Parathyroid adenoma (tissue), 2 donors: ENCODE results near the gene MYO1A.
"Not testable (repeated sequence)": the region's sequence is repeated elsewhere in the genome, so short reads cannot be mapped to it uniquely, and the experiment has no call there.

Experiments
- H2AFZ ChIP-seq: fragments of 300-600 bp; sonication (generic); one replicate; pipeline ENCODE4 v1.7.0; 2017; ENCODE audit warnings: antibody characterized with exemption, mild to moderate bottlenecking
- H3K27ac ChIP-seq: fragments of 300-600 bp; sonication (generic); one replicate; pipeline ENCODE4 v1.7.0; 2017
- H3K27me3 ChIP-seq: fragments of 300-600 bp; sonication (generic); one replicate; pipeline ENCODE4 v1.7.0; 2017; ENCODE audit warnings: low read length; ENCODE audit not compliant: control insufficient read depth, insufficient read depth
- H3K36me3 ChIP-seq: fragments of 300-600 bp; sonication (generic); one replicate; pipeline ENCODE4 v1.7.0; 2017; ENCODE audit warnings: low read length; ENCODE audit not compliant: control insufficient read depth, insufficient read depth
- H3K4me1 ChIP-seq: fragments of 300-600 bp; sonication (generic); one replicate; pipeline ENCODE4 v1.7.0; 2017; ENCODE audit warnings: control low read depth
- H3K4me2 ChIP-seq: fragments of 300-600 bp; sonication (generic); one replicate; pipeline ENCODE4 v1.7.0; 2017; ENCODE audit warnings: low read length
- H3K4me3 ChIP-seq: fragments of 300-600 bp; sonication (generic); one replicate; pipeline ENCODE4 v1.7.0; 2017; ENCODE audit warnings: low read depth, low read length
- H3K79me2 ChIP-seq: fragments of 300-600 bp; sonication (generic); one replicate; pipeline ENCODE4 v1.7.0; 2017; ENCODE audit warnings: control low read depth
- H3K9ac ChIP-seq: fragments of 300-600 bp; sonication (generic); one replicate; pipeline ENCODE4 v1.7.0; 2017; ENCODE audit warnings: mild to moderate bottlenecking
- H3K9me3 ChIP-seq: fragments of 300-600 bp; sonication (generic); one replicate; pipeline ENCODE4 v1.7.0; 2017; ENCODE audit warnings: low read length; ENCODE audit not compliant: control insufficient read depth
- TF ChIP-seq, protein P1 (sequence below): fragments of 300-600 bp; sonication (generic); IDR thresholded peaks from one replicate; pipeline ENCODE4 v1.7.0; 2017; ENCODE audit warnings: antibody characterized with exemption, mild to moderate bottlenecking
- donor health status: primary hyperparathyroidism.

Gene MYO1A

DNA sequence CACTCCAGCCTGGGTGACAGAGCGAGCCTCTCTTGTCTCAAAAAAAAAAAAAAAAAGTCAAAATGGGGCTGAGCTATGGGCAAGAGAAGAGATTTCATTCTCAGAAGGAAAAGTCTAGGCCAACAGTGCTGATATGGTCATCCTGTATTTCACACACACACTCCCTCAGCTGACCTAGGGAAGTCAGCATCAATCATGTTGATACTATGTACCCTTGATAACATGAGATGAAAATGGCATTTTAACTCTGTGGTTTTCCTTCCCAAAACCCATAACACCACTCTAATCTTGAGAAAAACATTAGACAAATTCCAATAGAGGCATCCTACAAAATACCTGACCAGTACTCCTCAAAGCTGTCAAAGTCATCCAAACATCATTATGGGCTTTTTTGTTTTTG, 30.9 kb upstream of the MYO1A start:
- TF ChIP-seq, protein P1, sequence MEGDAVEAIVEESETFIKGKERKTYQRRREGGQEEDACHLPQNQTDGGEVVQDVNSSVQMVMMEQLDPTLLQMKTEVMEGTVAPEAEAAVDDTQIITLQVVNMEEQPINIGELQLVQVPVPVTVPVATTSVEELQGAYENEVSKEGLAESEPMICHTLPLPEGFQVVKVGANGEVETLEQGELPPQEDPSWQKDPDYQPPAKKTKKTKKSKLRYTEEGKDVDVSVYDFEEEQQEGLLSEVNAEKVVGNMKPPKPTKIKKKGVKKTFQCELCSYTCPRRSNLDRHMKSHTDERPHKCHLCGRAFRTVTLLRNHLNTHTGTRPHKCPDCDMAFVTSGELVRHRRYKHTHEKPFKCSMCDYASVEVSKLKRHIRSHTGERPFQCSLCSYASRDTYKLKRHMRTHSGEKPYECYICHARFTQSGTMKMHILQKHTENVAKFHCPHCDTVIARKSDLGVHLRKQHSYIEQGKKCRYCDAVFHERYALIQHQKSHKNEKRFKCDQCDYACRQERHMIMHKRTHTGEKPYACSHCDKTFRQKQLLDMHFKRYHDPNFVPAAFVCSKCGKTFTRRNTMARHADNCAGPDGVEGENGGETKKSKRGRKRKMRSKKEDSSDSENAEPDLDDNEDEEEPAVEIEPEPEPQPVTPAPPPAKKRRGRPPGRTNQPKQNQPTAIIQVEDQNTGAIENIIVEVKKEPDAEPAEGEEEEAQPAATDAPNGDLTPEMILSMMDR, result no peak
- Histone ChIP-seq H3K79me2 (no peaks in the 10 kb centered on the region), H3K27me3 (no peaks in the 10 kb centered on the region), H3K4me2 (no peak overlapping the region), H3K4me1 (peaks cover 10% of the 10 kb centered on the region), H3K27ac (no peak overlapping the region), H3K9ac (no peak overlapping the region), H2AFZ (no peak overlapping the region), H3K9me3 (no peaks in the 10 kb centered on the region), H3K36me3 (no peaks in the 10 kb centered on the region), H3K4me3 (no peak overlapping the region)

DNA sequence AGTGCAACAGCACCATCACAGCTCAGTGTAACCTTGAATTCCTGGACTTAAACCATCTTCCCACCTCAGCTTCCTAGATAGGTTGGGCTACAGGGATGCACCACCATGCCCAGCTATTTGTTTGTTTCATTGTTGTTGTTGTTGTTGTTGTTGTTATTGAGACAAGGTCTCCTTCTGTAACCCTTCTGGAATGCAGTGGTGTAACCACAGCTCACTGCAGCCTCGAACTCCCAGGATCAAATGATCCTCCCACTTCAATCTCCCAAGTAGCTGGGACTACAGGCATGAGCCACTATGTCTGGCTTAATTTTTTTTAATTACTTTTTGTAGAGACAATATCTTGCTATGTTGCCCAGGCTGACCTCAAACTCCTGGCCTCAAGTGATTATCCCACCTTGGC, 29.9 kb upstream of the MYO1A start:
- TF ChIP-seq, protein P1, result no peak
- peak overlapping the region; percentile 84 for H2AFZ ChIP-seq
- H3K4me1 ChIP-seq, result peaks cover 5% of the 10 kb centered on the region
- no peaks in the 10 kb centered on the region for H3K9me3 ChIP-seq
- H3K27me3 ChIP-seq, result no peaks in the 10 kb centered on the region
- H3K79me2 ChIP-seq, result no peaks in the 10 kb centered on the region
- H3K4me2 ChIP-seq, result no peak overlapping the region
- H3K4me3 ChIP-seq, result no peak overlapping the region
- H3K27ac ChIP-seq, result peak overlapping the region; percentile 90
- H3K9ac ChIP-seq, result no peak overlapping the region
- H3K36me3 ChIP-seq, result no peaks in the 10 kb centered on the region

DNA sequence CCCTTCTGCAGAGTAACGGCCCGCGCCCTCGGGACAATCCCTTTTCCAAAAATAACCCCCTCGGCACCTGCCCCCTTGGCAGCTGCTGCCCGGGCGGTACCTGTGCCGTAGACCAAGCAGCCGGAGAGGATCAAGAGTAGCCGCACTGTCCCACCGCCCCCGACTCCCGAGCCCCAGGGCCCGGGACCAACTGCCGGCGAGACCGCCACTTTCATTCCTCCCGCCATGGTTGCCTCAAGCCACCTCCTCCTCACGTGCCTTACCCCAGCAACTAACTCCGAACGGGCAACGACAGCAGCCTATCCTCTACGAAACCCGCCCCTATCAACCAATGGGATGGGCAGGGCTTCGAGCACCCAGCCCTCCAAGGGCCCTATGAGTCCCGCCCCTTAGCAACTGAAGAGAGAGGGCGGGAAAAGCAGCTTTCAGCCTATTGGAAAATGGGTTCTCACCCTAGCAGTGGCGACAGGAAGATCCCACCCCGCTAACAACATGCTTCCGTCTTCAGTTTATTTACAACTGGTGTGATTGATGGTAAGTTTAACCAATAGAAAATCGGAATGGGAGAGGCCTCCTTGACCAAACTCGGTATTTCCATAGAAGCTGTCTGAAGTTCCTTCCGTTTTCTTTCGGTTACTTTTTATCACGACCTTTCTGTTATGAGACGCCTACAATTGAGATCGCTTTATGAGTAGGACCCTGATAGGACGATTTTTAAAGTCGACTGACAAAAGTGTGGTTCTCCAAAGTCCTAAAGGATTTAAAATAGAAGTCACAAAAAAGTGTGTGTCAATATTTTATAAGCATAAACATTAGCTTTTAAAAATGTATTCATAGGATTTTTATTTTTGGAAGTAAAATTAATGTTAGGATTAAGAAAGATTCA, 28.8 kb upstream of the MYO1A start, which contains the start of gene NEMP1:
TSS of gene NEMP1 (minus strand) at position 273 of the 886 bp plus-strand sequence. CDS start at position 227, 46 bp downstream.
- H3K4me2 ChIP-seq, result peak within 1 kb of the TSS; percentile 96
- peak within 1 kb of the TSS; percentile 4 for H3K9ac ChIP-seq
- peak within 1 kb of the TSS; percentile 90 for H3K27ac ChIP-seq
- H3K4me1 ChIP-seq, result peaks cover 5% of the 10 kb centered on the region
- no peaks in the 10 kb centered on the region for H3K27me3 ChIP-seq
- peak within 1 kb of the TSS; percentile 73 for H3K4me3 ChIP-seq
- TF ChIP-seq, protein P1, result no peak
- no peaks in the 10 kb centered on the region for H3K36me3 ChIP-seq
- H3K79me2 ChIP-seq, result no peaks in the 10 kb centered on the region
- H2AFZ ChIP-seq, result peak within 1 kb of the TSS; percentile 84
- H3K9me3 ChIP-seq, result no peaks in the 10 kb centered on the region

DNA sequence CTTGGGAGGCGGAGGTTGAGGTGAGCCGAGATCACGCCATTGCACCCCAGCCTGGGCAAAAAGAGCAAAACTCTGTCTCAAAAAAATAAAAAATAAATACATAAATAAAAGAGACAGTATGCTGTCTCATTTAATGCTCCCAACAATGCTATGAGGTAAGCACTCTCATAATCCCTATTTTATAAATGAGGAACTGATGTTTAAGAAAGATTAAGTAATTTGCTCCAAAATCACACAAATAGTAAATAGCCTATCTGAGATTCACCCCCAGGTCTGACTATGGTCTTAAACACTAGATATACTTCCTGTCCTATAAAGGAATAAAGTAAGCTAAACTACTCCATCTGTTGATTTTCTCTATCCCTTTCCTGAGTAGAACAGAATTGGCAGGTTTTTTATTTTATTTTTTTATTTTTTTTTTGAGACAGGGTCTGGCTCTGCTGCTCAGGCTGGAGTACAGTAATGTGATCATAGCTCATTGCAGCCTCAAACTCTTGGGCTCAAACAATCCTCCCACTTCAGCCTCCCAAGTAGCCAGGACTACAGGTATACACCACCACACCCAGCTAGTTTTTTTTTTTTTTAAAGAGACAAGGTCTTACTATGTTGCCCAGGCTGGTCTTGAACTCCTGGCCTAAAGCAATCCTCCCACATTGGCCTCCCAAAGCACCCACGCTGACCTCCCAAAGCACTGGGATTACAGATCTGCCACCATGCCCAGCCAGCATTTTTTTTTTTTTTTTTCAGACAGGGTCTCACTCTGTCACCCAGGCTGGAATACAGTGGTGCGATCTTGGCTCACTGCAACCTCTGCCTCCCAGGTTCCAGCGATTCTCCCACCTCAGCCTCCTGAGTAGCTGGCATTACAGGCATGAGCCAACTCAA, 23.9 kb upstream of the MYO1A start:
- not testable (repeated sequence) for H3K9me3 ChIP-seq, H3K4me1 ChIP-seq, H3K27me3 ChIP-seq, H3K79me2 ChIP-seq, H3K9ac ChIP-seq, H3K36me3 ChIP-seq, H3K4me3 ChIP-seq, H3K4me2 ChIP-seq
- Histone ChIP-seq H3K27ac (peak overlapping the region; percentile 9), H2AFZ (peak overlapping the region; percentile 65)

DNA sequence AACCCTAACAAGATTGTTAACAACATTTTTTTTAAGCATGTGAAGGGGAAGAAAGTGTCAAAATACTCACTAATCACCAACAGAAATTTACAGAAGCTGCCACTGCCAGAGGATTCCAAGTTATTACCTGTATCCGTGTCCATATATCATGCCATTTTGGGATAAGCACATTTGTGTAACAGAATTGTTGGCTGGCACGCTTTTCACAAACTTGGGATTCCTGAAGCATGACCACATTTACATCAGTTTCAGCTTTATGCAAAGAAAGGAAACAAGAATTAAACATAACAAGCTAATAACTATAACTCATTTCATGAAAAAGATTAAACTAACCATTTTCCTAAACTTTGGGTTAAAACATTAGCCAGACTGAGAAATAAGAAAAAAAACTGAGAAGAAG, 22.7 kb upstream of the MYO1A start:
- Histone ChIP-seq H3K9ac (no peak overlapping the region), H3K9me3 (no peaks in the 10 kb centered on the region), H3K27ac (no peak overlapping the region), H3K4me2 (no peak overlapping the region), H3K27me3 (no peaks in the 10 kb centered on the region), H3K4me1 (peaks cover 7% of the 10 kb centered on the region), H3K79me2 (no peaks in the 10 kb centered on the region), H3K4me3 (no peak overlapping the region), H2AFZ (peak overlapping the region; percentile 65), H3K36me3 (no peaks in the 10 kb centered on the region)
- TF ChIP-seq, protein P1, result no peak
